Gastroesophageal sphincter (tissue), 4 donors: ENCODE results near the gene SLC30A2. TPM values are rescaled to one million over a fixed set of nuclear protein-coding genes. Genes with fewer than 3 reads are reported as not detected.

Experiments used
- ATAC-seq: fragments of 150-250 bp; one replicate; pipeline ENCODE4 v1.9.1; 2016; ENCODE audit warnings: mild to moderate bottlenecking, moderate library complexity
- H3K27ac ChIP-seq, 4 donors: fragments of 200-600 bp; sonication (generic) in 3 of 4; 1 replicate in 3 of 4; 2 replicates in 1 of 4; pipeline ENCODE4 v1.5.1; 2016 to 2019
- H3K27me3 ChIP-seq: fragments of 200-600 bp; sonication (generic); one replicate; pipeline ENCODE4 v1.5.1; 2019
- H3K36me3 ChIP-seq, 2 donors: fragments of 200-600 bp; sonication (generic); one replicate each; pipeline ENCODE4 v1.5.1; 2019; ENCODE audit warnings: control low read depth in 1 of 2
- H3K4me1 ChIP-seq, 3 donors: fragments of 200-600 bp; sonication (generic); 1 replicate in 2 of 3; 2 replicates in 1 of 3; pipeline ENCODE4 v1.5.1; 2016 to 2019; ENCODE audit warnings: control low read depth in 2 of 3
- H3K4me3 ChIP-seq, 2 donors: fragments of 200-600 bp; sonication (generic); one replicate each; pipeline ENCODE4 v1.5.1; 2019; ENCODE audit warnings: mild to moderate bottlenecking in 1 of 2, moderate library complexity in 1 of 2
- H3K9me3 ChIP-seq, 3 donors: fragments of 200-600 bp; sonication (generic); one replicate each; pipeline ENCODE4 v1.5.1; 2017 to 2019; ENCODE audit warnings: control low read depth in 2 of 3
- EP300 ChIP-seq: sonication (generic); formaldehyde crosslinking; IDR thresholded peaks from one replicate; pipeline ENCODE4 v1.6.1; 2017; ENCODE audit warnings: antibody characterized with exemption, mild to moderate bottlenecking
- POLR2A ChIP-seq, 2 donors: fragments of 450-650 bp; IDR thresholded peaks; one replicate each; pipeline ENCODE4 v1.6.1; 2017; ENCODE audit warnings: antibody characterized with exemption in 2 of 2, mild to moderate bottlenecking in 2 of 2, moderate library complexity in 1 of 2
- POLR2AphosphoS5 ChIP-seq: sonication (generic); formaldehyde crosslinking; IDR thresholded peaks from one replicate; pipeline ENCODE4 v1.6.1; 2017; ENCODE audit warnings: antibody characterized with exemption
- WGBS, 2 donors: methylation state at CpG; one replicate each; pipeline ENCODE4 v1.1.5; 2018; ENCODE audit warnings: low coverage in 1 of 2; 5-methylcytosine and 5-hydroxymethylcytosine counted together
- total RNA-seq, 4 donors: library from RNA; depleted of rRNA; stranded (reverse); fragments of >200 nt; gene quantifications; one replicate each; pipeline ENCODE4 v1.1.0, GENCODE V29; 2016
- TF ChIP-seq, protein P1 (sequence below), 4 experiments: fragments of 200-600 bp in 2 of 4; fragments of 450-650 bp in 2 of 4; sonication (generic) in 1 of 4; IDR thresholded peaks; one replicate each; pipeline ENCODE4 v1.5.1; 2017 to 2019; ENCODE audit warnings: antibody characterized with exemption in 4 of 4, mild to moderate bottlenecking in 2 of 4, moderate library complexity in 2 of 4

SLC30A2 gene
- total RNA-seq, 4 donors from 2014 or later: not detected

GRCh38 chr1:25994402-25995150, 51.3 kb downstream of the SLC30A2 start:
- TF ChIP-seq EP300: no peak
- TF ChIP-seq, protein P1, sequence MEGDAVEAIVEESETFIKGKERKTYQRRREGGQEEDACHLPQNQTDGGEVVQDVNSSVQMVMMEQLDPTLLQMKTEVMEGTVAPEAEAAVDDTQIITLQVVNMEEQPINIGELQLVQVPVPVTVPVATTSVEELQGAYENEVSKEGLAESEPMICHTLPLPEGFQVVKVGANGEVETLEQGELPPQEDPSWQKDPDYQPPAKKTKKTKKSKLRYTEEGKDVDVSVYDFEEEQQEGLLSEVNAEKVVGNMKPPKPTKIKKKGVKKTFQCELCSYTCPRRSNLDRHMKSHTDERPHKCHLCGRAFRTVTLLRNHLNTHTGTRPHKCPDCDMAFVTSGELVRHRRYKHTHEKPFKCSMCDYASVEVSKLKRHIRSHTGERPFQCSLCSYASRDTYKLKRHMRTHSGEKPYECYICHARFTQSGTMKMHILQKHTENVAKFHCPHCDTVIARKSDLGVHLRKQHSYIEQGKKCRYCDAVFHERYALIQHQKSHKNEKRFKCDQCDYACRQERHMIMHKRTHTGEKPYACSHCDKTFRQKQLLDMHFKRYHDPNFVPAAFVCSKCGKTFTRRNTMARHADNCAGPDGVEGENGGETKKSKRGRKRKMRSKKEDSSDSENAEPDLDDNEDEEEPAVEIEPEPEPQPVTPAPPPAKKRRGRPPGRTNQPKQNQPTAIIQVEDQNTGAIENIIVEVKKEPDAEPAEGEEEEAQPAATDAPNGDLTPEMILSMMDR (IDR thresholded peaks at IDR 0.05): no peak
- no peak for TF ChIP-seq POLR2AphosphoS5
- TF ChIP-seq POLR2A (IDR thresholded peaks at IDR 0.05): no peak
- Histone ChIP-seq H3K27me3 (no peaks in the 10 kb centered on the region), H3K9me3 (no peaks in the 10 kb centered on the region), H3K27ac (no peak overlapping the region), H3K4me3 (no peak overlapping the region), H3K4me1 (peaks cover 3 to 23% (median 7%) of the 10 kb centered on the region in 3 donors), H3K36me3 (peaks cover 0 to 29% of the 10 kb centered on the region in 2 donors)
- ATAC-seq: no peak
- WGBS, 2 donors: 82 to 85% methylated on average over 2 to 3 of the region's 3 CpGs

DNA sequence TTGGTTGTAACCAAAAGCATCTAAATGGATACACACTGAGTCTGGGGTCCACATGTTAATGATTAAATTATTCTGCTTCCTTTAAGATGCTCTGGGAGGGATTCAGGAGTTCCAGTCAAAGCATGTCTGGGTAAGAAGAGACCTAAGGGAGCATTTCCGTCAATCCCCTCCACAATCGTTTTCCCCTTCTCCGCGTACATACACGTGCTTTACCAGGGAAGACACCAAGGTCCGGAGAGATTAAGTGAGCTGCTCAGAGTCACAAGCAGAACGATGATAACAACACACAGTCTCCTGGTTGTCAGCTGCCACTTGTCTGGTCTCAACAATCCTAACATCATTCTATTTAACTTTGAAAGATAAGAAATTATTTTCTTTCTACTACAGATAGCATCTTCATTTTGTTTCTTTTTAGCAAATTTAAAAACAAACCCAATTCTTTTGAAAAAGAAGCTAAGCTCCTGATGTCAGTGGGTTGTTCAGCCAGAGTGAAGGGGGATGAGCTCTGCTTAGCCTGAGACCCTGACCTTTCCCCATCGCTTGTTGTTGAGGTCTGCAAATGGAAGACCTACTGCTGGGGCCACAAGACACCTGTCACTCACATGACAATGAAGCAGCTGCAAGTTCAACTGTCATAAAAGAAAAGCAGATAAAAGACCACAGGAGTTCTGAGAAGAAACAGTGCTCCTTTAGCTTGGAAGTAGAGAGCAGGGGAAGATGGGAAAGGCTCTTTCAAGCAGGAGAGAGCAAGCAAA, 52.5 kb downstream of the SLC30A2 start:
- Histone ChIP-seq H3K27ac (no peak overlapping the region), H3K4me1 (peaks cover 3 to 17% (median 7%) of the 10 kb centered on the region in 3 donors), H3K27me3 (no peaks in the 10 kb centered on the region), H3K4me3 (no peak overlapping the region), H3K36me3 (peaks cover 0 to 39% of the 10 kb centered on the region in 2 donors), H3K9me3 (no peaks in the 10 kb centered on the region)
- TF ChIP-seq EP300 (no peak), POLR2A (IDR thresholded peaks at IDR 0.05) (no peak), POLR2AphosphoS5 (no peak)
- TF ChIP-seq, protein P1 (IDR thresholded peaks at IDR 0.05): no peak
- 78 to 84% methylated on average over 6 to 8 of the region's 8 CpGs for WGBS, 2 donors
- no peak for ATAC-seq

DNA sequence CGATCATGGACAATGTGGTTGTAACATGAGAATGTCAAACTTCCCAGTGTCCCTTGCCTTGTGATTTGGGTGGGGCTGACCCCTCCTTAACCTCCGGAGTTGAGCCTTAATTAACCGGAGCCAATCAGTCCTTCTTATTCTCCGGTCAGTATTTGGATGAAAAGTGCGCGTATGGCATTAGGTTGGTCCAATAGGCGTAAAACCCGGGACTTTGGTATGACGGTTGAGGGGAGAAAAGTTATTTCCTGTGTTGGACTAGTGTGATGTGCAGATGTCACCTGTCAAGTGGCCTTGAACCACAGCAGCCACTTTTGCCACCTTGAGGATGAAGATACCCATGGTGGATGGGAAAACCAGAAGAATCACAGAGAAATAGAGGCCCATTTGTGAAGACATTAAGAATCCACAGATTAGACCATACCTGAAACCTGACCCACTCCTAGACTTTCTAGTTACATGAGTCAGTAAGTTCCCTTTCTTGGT, 53.2 kb downstream of the SLC30A2 start:
- ATAC-seq: no peak
- H3K27me3 ChIP-seq: no peaks in the 10 kb centered on the region
- no peak overlapping the region for H3K4me3 ChIP-seq
- TF ChIP-seq POLR2AphosphoS5 (no peak), EP300 (no peak), POLR2A (IDR thresholded peaks at IDR 0.05) (no peak)
- TF ChIP-seq, protein P1 (IDR thresholded peaks at IDR 0.05): no peak
- H3K27ac ChIP-seq: no peak overlapping the region
- peaks cover 0 to 45% of the 10 kb centered on the region in 2 donors for H3K36me3 ChIP-seq
- H3K9me3 ChIP-seq: no peaks in the 10 kb centered on the region
- WGBS, 2 donors: 89 to 96% methylated on average over 9 of the region's 9 CpGs
- H3K4me1 ChIP-seq: peaks cover 3 to 15% (median 7%) of the 10 kb centered on the region in 3 donors

GRCh38 chr1:25991937-25992688, 53.8 kb downstream of the SLC30A2 start:
- no peak overlapping the region for H3K27ac ChIP-seq
- no peak for ATAC-seq

More at GRCh38 chr1:25991937-25992688, 53.8 kb downstream of the SLC30A2 start:
- WGBS, 2 donors: 83 to 85% methylated on average over 4 to 5 of the region's 5 CpGs
- no peak overlapping the region for H3K4me3 ChIP-seq
- no peaks in the 10 kb centered on the region for H3K9me3 ChIP-seq
- peaks cover 3 to 10% (median 5%) of the 10 kb centered on the region in 3 donors for H3K4me1 ChIP-seq
- H3K27me3 ChIP-seq: no peaks in the 10 kb centered on the region
- TF ChIP-seq POLR2AphosphoS5 (no peak), EP300 (no peak), POLR2A (IDR thresholded peaks at IDR 0.05) (no peak)
- TF ChIP-seq, protein P1 (IDR thresholded peaks at IDR 0.05): no peak
- H3K36me3 ChIP-seq: peaks cover 0 to 51% of the 10 kb centered on the region in 2 donors
